ENCODE results near the gene NTM. TPM values are rescaled to one million over a fixed set of nuclear protein-coding genes. Genes with fewer than 3 reads are reported as not detected.

Gene NTM
- total RNA-seq, 8 experiments from 2014 or later = 0.80 to 169 (median 18.6) TPM

DNA sequence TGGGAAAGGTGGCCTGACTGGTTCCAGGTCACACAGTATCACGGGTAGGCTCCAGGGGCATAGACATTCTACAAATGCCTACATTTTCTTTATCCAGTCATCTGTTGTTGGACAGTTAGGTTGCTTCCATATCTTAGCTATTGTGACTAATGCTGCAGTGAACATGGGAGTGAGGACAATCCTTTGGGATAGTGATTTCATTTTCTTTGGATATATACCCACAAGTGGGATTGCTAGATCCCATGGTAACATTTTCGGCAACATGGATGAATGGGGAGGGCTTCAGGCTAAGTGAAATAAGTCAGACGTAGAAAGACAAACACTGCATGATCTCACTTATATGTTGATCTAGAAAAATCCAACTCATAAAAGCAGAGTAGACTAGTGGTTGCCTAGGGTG lies 744.3 kb downstream of the NTM start:
- Histone ChIP-seq H3K4me3 (no peak overlapping the region), H3K4me1 (replicated peaks in 1 of 2) (peaks cover 45 to 58% of the 10 kb centered on the region in 2 donors), H3K27ac (no peak overlapping the region)
- in situ Hi-C loops (cut with MboI; ENCODE audit: low pct_unique_long_range_greater_than_20kb in 2 of 9, low sequenced_read_pairs in 9 of 9, unreplicated experiment in 9 of 9) = no loop called here
- ATAC-seq (replicated peaks in 6 of 8) = no peak
- 83 to 100% (median 87%) methylated on average over 1 to 3 of the region's 3 CpGs; no CpG with 5 or more reads in 3 of the 10 experiments for WGBS, 10 experiments

- Histone ChIP-seq H3K4me3 (no peak overlapping the region), H3K4me1 (replicated peaks in 1 of 2) (peaks cover 52 to 65% of the 10 kb centered on the region in 2 donors), H3K27ac (no peak overlapping the region)
- 30 to 96% (median 75%) methylated on average over 1 to 5 of the region's 5 CpGs; no CpG with 5 or more reads in 1 of the 10 experiments for WGBS, 10 experiments
- in situ Hi-C loops (cut with MboI; ENCODE audit: low pct_unique_long_range_greater_than_20kb in 2 of 9, low sequenced_read_pairs in 9 of 9, unreplicated experiment in 9 of 9) = no loop called here
- ATAC-seq (replicated peaks in 6 of 8) = no peak
Measured at GRCh38 chr11:132115454-132115853, 745.0 kb downstream of the NTM start.

DNA sequence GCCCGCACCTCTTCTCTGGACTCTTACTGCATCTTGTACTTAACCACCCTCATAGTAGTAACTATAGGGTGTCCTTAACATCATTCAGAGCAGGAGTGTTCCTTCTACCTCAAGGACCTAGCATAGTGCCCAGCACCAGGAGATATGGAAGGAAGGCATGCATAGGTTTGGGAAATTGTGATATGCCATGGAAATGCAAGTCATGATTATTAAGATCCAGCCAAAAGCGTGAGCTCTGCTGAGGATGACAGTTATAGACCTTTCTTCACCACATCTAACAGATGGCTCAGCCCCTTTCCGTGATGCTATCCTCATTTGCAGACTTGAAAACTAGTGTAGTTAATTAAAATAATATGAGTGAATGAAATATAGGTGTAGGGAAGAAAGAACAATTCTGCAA lies 746.1 kb downstream of the NTM start:
- in situ Hi-C loops (cut with MboI; ENCODE audit: low pct_unique_long_range_greater_than_20kb in 2 of 9, low sequenced_read_pairs in 9 of 9, unreplicated experiment in 9 of 9) = no loop called here
- Histone ChIP-seq H3K4me3 (no peak overlapping the region), H3K4me1 (replicated peaks in 1 of 2) (peaks cover 54 to 61% of the 10 kb centered on the region in 2 donors), H3K27ac (no peak overlapping the region)
- 7 to 100% (median 89%) methylated on average over 1 to 3 of the region's 3 CpGs; no CpG with 5 or more reads in 3 of the 10 experiments for WGBS, 10 experiments
- no peak for ATAC-seq (replicated peaks in 6 of 8)

- 38 to 100% (median 79%) methylated on average over 1 to 5 of the region's 6 CpGs; no CpG with 5 or more reads in 2 of the 10 experiments for WGBS, 10 experiments
- in situ Hi-C loops (cut with MboI; ENCODE audit: low pct_unique_long_range_greater_than_20kb in 2 of 9, low sequenced_read_pairs in 9 of 9, unreplicated experiment in 9 of 9) = no loop called here
- no peak overlapping the region for H3K4me3 ChIP-seq
- peaks cover 43 to 46% of the 10 kb centered on the region in 2 donors for H3K4me1 ChIP-seq (replicated peaks in 1 of 2)
- no peak overlapping the region for H3K27ac ChIP-seq
- no peak for ATAC-seq (replicated peaks in 6 of 8)
Measured at GRCh38 chr11:132118661-132119060, 748.2 kb downstream of the NTM start.

- 85 to 100% (median 86%) methylated on average over 1 to 4 of the region's 4 CpGs; no CpG with 5 or more reads in 7 of the 10 experiments for WGBS, 10 experiments
- in situ Hi-C loops (cut with MboI; ENCODE audit: low pct_unique_long_range_greater_than_20kb in 2 of 9, low sequenced_read_pairs in 9 of 9, unreplicated experiment in 9 of 9) = no loop called here
- ATAC-seq (replicated peaks in 6 of 8) = no peak
- Histone ChIP-seq H3K27ac (no peak overlapping the region), H3K4me1 (replicated peaks in 1 of 2) (peaks cover 40 to 44% of the 10 kb centered on the region in 2 donors), H3K4me3 (no peak overlapping the region)
Measured at GRCh38 chr11:132119573-132119972, 749.2 kb downstream of the NTM start.

- H3K4me3 ChIP-seq = no peak overlapping the region
- ATAC-seq (replicated peaks in 6 of 8) = no peak
- 28 to 100% (median 73%) methylated on average over 1 to 4 of the region's 4 CpGs; no CpG with 5 or more reads in 1 of the 10 experiments for WGBS, 10 experiments
- no peak overlapping the region for H3K27ac ChIP-seq
- in situ Hi-C loops (cut with MboI; ENCODE audit: low pct_unique_long_range_greater_than_20kb in 2 of 9, low sequenced_read_pairs in 9 of 9, unreplicated experiment in 9 of 9) = no loop called here
- H3K4me1 ChIP-seq (replicated peaks in 1 of 2) = peaks cover 55 to 61% of the 10 kb centered on the region in 2 donors
Measured at GRCh38 chr11:132122735-132123134, 752.3 kb downstream of the NTM start.

DNA sequence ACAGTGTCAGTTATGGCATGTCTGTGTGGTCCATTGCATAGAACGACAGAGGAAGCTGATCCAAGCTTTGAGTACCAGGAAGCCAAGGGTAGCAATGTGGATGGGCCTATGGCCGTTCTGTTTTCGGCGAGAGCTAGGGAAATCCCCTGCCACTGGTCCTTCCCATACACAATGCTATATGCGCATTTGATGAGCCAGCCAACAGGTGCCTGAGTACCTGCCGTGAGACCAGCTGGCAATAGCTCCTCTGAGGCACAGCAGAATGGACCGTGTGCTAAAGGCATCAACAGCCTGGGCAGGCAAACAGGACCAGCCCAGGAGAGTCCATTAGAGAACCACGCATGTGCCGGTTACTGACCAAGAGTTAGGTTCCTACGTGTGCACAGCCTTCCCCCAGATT lies 753.0 kb downstream of the NTM start:
- H3K4me1 ChIP-seq (replicated peaks in 1 of 2) = peaks cover 55 to 59% of the 10 kb centered on the region in 2 donors
- in situ Hi-C loops (cut with MboI; ENCODE audit: low pct_unique_long_range_greater_than_20kb in 2 of 9, low sequenced_read_pairs in 9 of 9, unreplicated experiment in 9 of 9) = no loop called here
- no peak for ATAC-seq (replicated peaks in 6 of 8)
- H3K4me3 ChIP-seq = no peak overlapping the region
- 50 to 90% (median 77%) methylated on average over 1 to 6 of the region's 10 CpGs; no CpG with 5 or more reads in 1 of the 10 experiments for WGBS, 10 experiments
- no peak overlapping the region for H3K27ac ChIP-seq

- WGBS, 10 experiments = 47 to 95% (median 83%) methylated on average over 5 to 15 of the region's 21 CpGs; no CpG with 5 or more reads in 1 of the 10 experiments
- ATAC-seq (replicated peaks in 6 of 8) = no peak
- no peak overlapping the region for H3K27ac ChIP-seq
- in situ Hi-C loops (cut with MboI; ENCODE audit: low pct_unique_long_range_greater_than_20kb in 2 of 9, low sequenced_read_pairs in 9 of 9, unreplicated experiment in 9 of 9) = no loop called here
- peaks cover 49 to 53% of the 10 kb centered on the region in 2 donors for H3K4me1 ChIP-seq (replicated peaks in 1 of 2)
- no peak overlapping the region for H3K4me3 ChIP-seq
Measured at GRCh38 chr11:132123854-132124835, 753.7 kb downstream of the NTM start.

- in situ Hi-C loops (cut with MboI; ENCODE audit: low pct_unique_long_range_greater_than_20kb in 2 of 9, low sequenced_read_pairs in 9 of 9, unreplicated experiment in 9 of 9) = loop anchor here in 1 of 9 experiments (25.0 kb wide), 1 partner anchor 936 kb away; no protein-coding TSS in a partner anchor
- Histone ChIP-seq H3K4me3 (peak overlapping the region in 1 of 5 donors; percentile 5), H3K4me1 (replicated peaks in 1 of 2) (peaks cover 32 to 35% of the 10 kb centered on the region in 2 donors), H3K27ac (peak overlapping the region; percentile 3 to 28)
- WGBS, 10 experiments = 0 to 35% (median 20%) methylated on average over 1 to 12 of the region's 22 CpGs; no CpG with 5 or more reads in 1 of the 10 experiments
- ATAC-seq (replicated peaks in 6 of 8) = peak in 7 of 8 experiments; percentile 22 to 82 (median 53)
Measured at GRCh38 chr11:132125988-132126871, 755.8 kb downstream of the NTM start.

DNA sequence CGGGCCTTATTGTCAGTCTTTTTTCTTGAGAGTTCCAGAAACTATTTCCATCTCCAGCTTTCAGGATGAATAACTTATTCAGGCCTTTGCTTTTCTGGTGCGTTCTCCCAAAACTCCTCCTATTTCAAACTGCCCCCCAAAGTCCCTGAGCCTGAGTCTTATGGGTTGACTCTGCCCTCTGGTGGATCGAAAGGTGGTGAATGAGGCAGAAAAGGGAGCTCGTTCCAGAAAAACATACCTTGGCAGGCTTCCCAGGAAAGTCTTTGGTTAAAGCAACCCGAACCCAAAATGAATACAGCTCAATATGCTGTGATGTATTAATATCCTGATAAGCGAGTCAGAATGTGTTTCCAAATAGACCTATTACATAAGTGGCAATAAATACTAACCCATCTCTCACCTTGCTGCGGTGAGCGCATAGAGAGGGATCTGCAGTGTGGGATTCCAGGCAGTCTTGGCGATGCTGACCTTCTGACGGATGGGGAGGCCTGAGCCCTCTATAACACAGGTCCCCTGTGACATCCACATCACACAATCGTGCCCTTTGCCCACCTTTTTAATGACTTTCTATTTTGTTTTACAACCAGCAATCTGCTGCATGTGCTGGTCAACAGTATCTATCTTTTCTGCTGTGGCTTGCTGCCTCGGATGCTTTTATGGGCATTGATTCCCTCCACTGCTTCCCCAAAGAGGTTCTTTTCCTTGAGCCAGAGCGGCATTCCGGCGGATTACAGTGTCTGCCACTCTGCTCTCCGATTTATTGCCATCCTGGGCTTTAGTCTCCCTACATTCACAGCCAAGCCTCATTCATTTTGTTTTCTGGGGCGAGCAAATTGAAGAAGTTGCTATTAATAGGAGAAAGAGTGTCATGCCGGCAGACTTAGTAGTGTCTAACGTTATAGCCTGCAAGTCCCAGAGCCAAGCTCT lies 756.8 kb downstream of the NTM start:
- peak; percentile 24 to 88 (median 72) for ATAC-seq (replicated peaks in 6 of 8)
- H3K27ac ChIP-seq = no peak overlapping the region
- H3K4me3 ChIP-seq = no peak overlapping the region
- in situ Hi-C loops (cut with MboI; ENCODE audit: low pct_unique_long_range_greater_than_20kb in 2 of 9, low sequenced_read_pairs in 9 of 9, unreplicated experiment in 9 of 9) = loop anchor here in 1 of 9 experiments (25.0 kb wide), 1 partner anchor 935 kb away; no protein-coding TSS in a partner anchor
- H3K4me1 ChIP-seq (replicated peaks in 1 of 2) = peaks cover 32 to 33% of the 10 kb centered on the region in 2 donors
- 0 to 38% (median 30%) methylated on average over 3 to 14 of the region's 19 CpGs; no CpG with 5 or more reads in 2 of the 10 experiments for WGBS, 10 experiments

DNA sequence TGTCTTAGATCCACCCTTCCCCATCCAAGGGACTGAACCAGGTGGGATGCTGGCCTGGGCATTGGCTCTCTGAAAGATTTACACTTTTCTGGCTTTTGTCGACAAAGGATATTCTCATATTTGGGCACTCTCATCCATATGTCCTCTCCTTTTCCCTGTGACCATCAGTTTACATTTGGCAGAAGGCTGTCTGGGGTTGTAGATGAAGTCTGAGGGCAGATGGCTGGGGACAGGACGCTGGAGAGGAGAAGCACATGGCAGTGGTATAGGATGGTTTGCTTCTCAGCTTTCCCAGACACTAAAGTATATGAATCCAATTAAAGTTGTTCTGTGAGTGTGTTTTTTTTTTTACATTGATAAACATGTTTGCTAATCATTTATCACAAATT lies 757.5 kb downstream of the NTM start:
- 40 to 80% (median 63%) methylated on average over 1 to 2 of the region's 2 CpGs; no CpG with 5 or more reads in 6 of the 10 experiments for WGBS, 10 experiments
- peaks cover 31 to 33% of the 10 kb centered on the region in 2 donors for H3K4me1 ChIP-seq (replicated peaks in 1 of 2)
- H3K27ac ChIP-seq = no peak overlapping the region
- ATAC-seq (replicated peaks in 6 of 8) = no peak
- in situ Hi-C loops (cut with MboI; ENCODE audit: low pct_unique_long_range_greater_than_20kb in 2 of 9, low sequenced_read_pairs in 9 of 9, unreplicated experiment in 9 of 9) = loop anchor here in 1 of 9 experiments (25.0 kb wide), 1 partner anchor 934 kb away; no protein-coding TSS in a partner anchor
- H3K4me3 ChIP-seq = no peak overlapping the region
